H9 (cell line): ENCODE results near the gene PPP1R1B. TPM values are rescaled to one million over a fixed set of nuclear protein-coding genes. Genes with fewer than 3 reads are reported as not detected.

Experiments
- DNase-seq: peaks from one replicate; pipeline ENCODE4 v3.0.0-alpha.2; 2017
- H2AFZ ChIP-seq: one replicate; pipeline ENCODE4 v1.6.1; 2013; ENCODE audit warnings: mild to moderate bottlenecking, low read length, control low read depth, moderate library complexity
- H2AK5ac ChIP-seq: 2 replicates; pipeline ENCODE4 v1.6.1; 2013; ENCODE audit warnings: low read length, control low read depth, mixed read lengths; ENCODE audit not compliant: insufficient read length
- H2BK120ac ChIP-seq: one replicate; pipeline ENCODE4 v1.6.1; 2013; ENCODE audit warnings: low read depth, mild to moderate bottlenecking, low read length, control low read depth, inconsistent platforms; ENCODE audit not compliant: poor library complexity, severe bottlenecking
- H2BK12ac ChIP-seq: 2 replicates; pipeline ENCODE4 v1.6.1; 2013; ENCODE audit warnings: low read length, control low read depth, mixed read lengths, low read depth; ENCODE audit not compliant: insufficient read length
- H2BK15ac ChIP-seq: 2 replicates; pipeline ENCODE4 v1.6.1; 2013; ENCODE audit warnings: low read depth, low read length, control low read depth
- H2BK20ac ChIP-seq: one replicate; pipeline ENCODE4 v1.6.1; 2013; ENCODE audit warnings: low read depth, mild to moderate bottlenecking, low read length, control low read depth, inconsistent platforms; ENCODE audit not compliant: poor library complexity, severe bottlenecking
- H2BK5ac ChIP-seq: 2 replicates; pipeline ENCODE4 v1.6.1; 2013; ENCODE audit warnings: low read length, control low read depth, mixed read lengths; ENCODE audit not compliant: insufficient read length
- H3K14ac ChIP-seq: 2 replicates; pipeline ENCODE4 v1.6.1; 2013; ENCODE audit warnings: low read length, control low read depth; ENCODE audit not compliant: insufficient read depth
- H3K18ac ChIP-seq: 2 replicates; pipeline ENCODE4 v1.6.1; 2013; ENCODE audit warnings: low read depth, mild to moderate bottlenecking, mixed read lengths, low read length, control low read depth; ENCODE audit not compliant: insufficient read length
- H3K23ac ChIP-seq: 2 replicates; pipeline ENCODE4 v1.6.1; 2013; ENCODE audit warnings: low read length, control low read depth, mixed read lengths, low read depth; ENCODE audit not compliant: insufficient read length
- H3K23me2 ChIP-seq: 2 replicates; pipeline ENCODE4 v1.6.1; 2013; ENCODE audit warnings: low read depth, mild to moderate bottlenecking, mixed read lengths, low read length, control low read depth; ENCODE audit not compliant: insufficient read length, poor library complexity, severe bottlenecking
- H3K27ac ChIP-seq: 2 replicates; pipeline ENCODE4 v1.5.1; 2013; ENCODE audit warnings: low read length, control low read depth, mixed read lengths, low read depth; ENCODE audit not compliant: insufficient read length
- H3K27me3 ChIP-seq: 2 replicates; pipeline ENCODE4 v1.6.1; 2013; ENCODE audit warnings: low read length, control low read depth, inconsistent platforms; ENCODE audit not compliant: insufficient read depth
- H3K4ac ChIP-seq: 2 replicates; pipeline ENCODE4 v1.6.1; 2013; ENCODE audit warnings: low read depth, mild to moderate bottlenecking, control low read depth, inconsistent platforms, low read length, moderate library complexity
- H3K4me1 ChIP-seq: 2 replicates; pipeline ENCODE4 v1.6.1; 2013; ENCODE audit warnings: low read length, control low read depth, inconsistent platforms; ENCODE audit not compliant: insufficient read depth
- H3K4me2 ChIP-seq: 2 replicates; pipeline ENCODE4 v1.6.1; 2013; ENCODE audit warnings: low read length, control low read depth, mixed read lengths; ENCODE audit not compliant: insufficient read length, insufficient read depth
- H3K56ac ChIP-seq: 2 replicates; pipeline ENCODE4 v1.6.1; 2013; ENCODE audit warnings: low read depth, mild to moderate bottlenecking, mixed read lengths, low read length, control low read depth; ENCODE audit not compliant: insufficient read length
- H3K79me1 ChIP-seq: 2 replicates; pipeline ENCODE4 v1.6.1; 2013; ENCODE audit warnings: low read depth, mild to moderate bottlenecking, moderate library complexity, low read length, control low read depth, inconsistent platforms; ENCODE audit not compliant: insufficient read depth, poor library complexity, severe bottlenecking
- H3K79me2 ChIP-seq: 2 replicates; pipeline ENCODE4 v1.6.1; 2013; ENCODE audit warnings: low read length, control low read depth, inconsistent platforms; ENCODE audit not compliant: insufficient read depth
- H3K9ac ChIP-seq: 2 replicates; pipeline ENCODE4 v1.6.1; 2013; ENCODE audit warnings: low read length, control low read depth, mixed read lengths; ENCODE audit not compliant: insufficient read length; ENCODE audit errors: extremely low read depth
- H3K9me3 ChIP-seq: one replicate; pipeline ENCODE4 v1.6.1; 2013; ENCODE audit warnings: low read depth, low read length, inconsistent platforms; ENCODE audit not compliant: control insufficient read depth
- H3T11ph ChIP-seq: one replicate; pipeline ENCODE4 v1.6.1; 2013; ENCODE audit warnings: mild to moderate bottlenecking, low read length, control low read depth, inconsistent platforms
- H4K20me1 ChIP-seq: one replicate; pipeline ENCODE4 v1.6.1; 2013; ENCODE audit not compliant: control insufficient read depth, insufficient read length, insufficient read depth
- H4K5ac ChIP-seq: 2 replicates; pipeline ENCODE4 v1.6.1; 2013; ENCODE audit warnings: low read depth, mild to moderate bottlenecking, mixed read lengths, low read length, control low read depth; ENCODE audit not compliant: insufficient read length
- H4K8ac ChIP-seq: replicated peaks from 2 replicates; pipeline ENCODE4 v1.6.1; 2013; ENCODE audit warnings: low read length, control low read depth, mixed read lengths, low read depth; ENCODE audit not compliant: insufficient read length
- H4K91ac ChIP-seq: 2 replicates; pipeline ENCODE4 v1.6.1; 2013; ENCODE audit warnings: low read depth, mild to moderate bottlenecking, moderate library complexity, mixed read lengths, low read length, control low read depth; ENCODE audit not compliant: insufficient read length
- H3K27ac Mint-ChIP-seq, 3 experiments: 2 replicates in 2 of 3; 3 replicates in 1 of 3; pipeline ENCODE4 v1.8.0; 2020 to 2021; ENCODE audit warnings: mixed read lengths in 3 of 3, mild to moderate bottlenecking in 1 of 3, moderate library complexity in 1 of 3
- H3K27me3 Mint-ChIP-seq: 2 replicates; pipeline ENCODE4 v1.8.0; 2021; ENCODE audit warnings: low read depth, mild to moderate bottlenecking, moderate library complexity, mixed read lengths
- H3K36me3 Mint-ChIP-seq, 3 experiments: 2 replicates in 2 of 3; 3 replicates in 1 of 3; pipeline ENCODE4 v1.8.0; 2020 to 2021; ENCODE audit warnings: low read depth in 3 of 3, mixed read lengths in 3 of 3; ENCODE audit not compliant: insufficient read depth in 1 of 3
- H3K4me1 Mint-ChIP-seq, 2 experiments: 2 replicates each; pipeline ENCODE4 v1.8.0; 2020; ENCODE audit warnings: mixed read lengths in 2 of 2
- H3K4me3 Mint-ChIP-seq, 2 experiments: 2 replicates in 1 of 2; 3 replicates in 1 of 2; pipeline ENCODE4 v1.8.0; 2020 to 2021; ENCODE audit warnings: mild to moderate bottlenecking in 2 of 2, mixed read lengths in 2 of 2, moderate library complexity in 1 of 2
- H3K9me3 Mint-ChIP-seq, 2 experiments: 2 replicates in 1 of 2; 3 replicates in 1 of 2; pipeline ENCODE4 v1.8.0; 2020; ENCODE audit warnings: mild to moderate bottlenecking in 2 of 2, mixed read lengths in 2 of 2, moderate library complexity in 1 of 2
- WGBS: extraction: QIAGEN DNeasy Blood & Tissue Kit; methylation state at CpG from one replicate; pipeline ENCODE4 v1.1.7; 2013; ENCODE audit warnings: missing lambda C conversion rate, low lambda C conversion rate, mixed read lengths; ENCODE audit not compliant: insufficient read length; ENCODE audit errors: extremely low coverage; 5-methylcytosine and 5-hydroxymethylcytosine counted together
- total RNA-seq: library from RNA; stranded (reverse); gene quantifications from 2 replicates; pipeline ENCODE4 v1.2.1, GENCODE V29; 2021
- TF ChIP-seq, protein P1 (sequence below): fragments of 200-600 bp; sonication (generic); conservative IDR thresholded peaks from 3 replicates; pipeline ENCODE4 v1.8.0; 2021; ENCODE audit warnings: antibody characterized with exemption, mild to moderate bottlenecking

The PPP1R1B gene
- total RNA-seq, 1 experiment from 2014 or later: 15.5 TPM

GRCh38 chr17:39597372-39598046, 29.2 kb upstream of the PPP1R1B start:
- Histone ChIP-seq H4K91ac (no peak overlapping the region), H2BK15ac (no peak overlapping the region), H3K4me1 (0 out of 2 replicates have a peak, but pooled peaks cover 4% of the 10 kb centered on the region), H3K79me1 (no peaks in the 10 kb centered on the region), H4K20me1 (no peaks in the 10 kb centered on the region), H4K5ac (no peak overlapping the region), H3K79me2 (no peaks in the 10 kb centered on the region), H3K9me3 (no peaks in the 10 kb centered on the region), H2BK12ac (no peak overlapping the region), H3K23me2 (no peaks in the 10 kb centered on the region), H3K27me3 (peaks cover 86% of the 10 kb centered on the region), H3K9ac (no peak overlapping the region), H3K4ac (no peak overlapping the region), H3K23ac (no peak overlapping the region), H2AFZ (no peak overlapping the region), H2BK20ac (no peak overlapping the region), H3K4me2 (peak overlapping the region; percentile 2), H3K56ac (no peak overlapping the region), H3T11ph (no peak overlapping the region), H3K18ac (no peak overlapping the region), H2BK5ac (no peak overlapping the region), H3K14ac (no peak overlapping the region), H3K27ac (no peak overlapping the region), H4K8ac (no peak overlapping the region), H2BK120ac (no peak overlapping the region), H2AK5ac (no peak overlapping the region)
- WGBS: no CpG with 5 or more reads among the region's 22 CpGs
- Mint-ChIP-seq H3K4me1 (peaks cover 22 to 63% of the 10 kb centered on the region in 2 experiments), H3K27me3 (peaks cover 100% of the 10 kb centered on the region), H3K9me3 (peaks cover 4% of the 10 kb centered on the region in 2 experiments; a peak in 2 of 5 replicates), H3K36me3 (no peaks in the 10 kb centered on the region), H3K27ac (no peak overlapping the region), H3K4me3 (peak overlapping the region in 1 of 2 experiments; percentile 65; a peak in 3 of 5 replicates)
- no peak for DNase-seq
- TF ChIP-seq, protein P1, sequence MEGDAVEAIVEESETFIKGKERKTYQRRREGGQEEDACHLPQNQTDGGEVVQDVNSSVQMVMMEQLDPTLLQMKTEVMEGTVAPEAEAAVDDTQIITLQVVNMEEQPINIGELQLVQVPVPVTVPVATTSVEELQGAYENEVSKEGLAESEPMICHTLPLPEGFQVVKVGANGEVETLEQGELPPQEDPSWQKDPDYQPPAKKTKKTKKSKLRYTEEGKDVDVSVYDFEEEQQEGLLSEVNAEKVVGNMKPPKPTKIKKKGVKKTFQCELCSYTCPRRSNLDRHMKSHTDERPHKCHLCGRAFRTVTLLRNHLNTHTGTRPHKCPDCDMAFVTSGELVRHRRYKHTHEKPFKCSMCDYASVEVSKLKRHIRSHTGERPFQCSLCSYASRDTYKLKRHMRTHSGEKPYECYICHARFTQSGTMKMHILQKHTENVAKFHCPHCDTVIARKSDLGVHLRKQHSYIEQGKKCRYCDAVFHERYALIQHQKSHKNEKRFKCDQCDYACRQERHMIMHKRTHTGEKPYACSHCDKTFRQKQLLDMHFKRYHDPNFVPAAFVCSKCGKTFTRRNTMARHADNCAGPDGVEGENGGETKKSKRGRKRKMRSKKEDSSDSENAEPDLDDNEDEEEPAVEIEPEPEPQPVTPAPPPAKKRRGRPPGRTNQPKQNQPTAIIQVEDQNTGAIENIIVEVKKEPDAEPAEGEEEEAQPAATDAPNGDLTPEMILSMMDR: no peak
